ENCODE data around the gene TNS3.
A peak's percentile ranks its signal among the peaks of the same experiment; 100 is the strongest.

TNS3 gene

DNA sequence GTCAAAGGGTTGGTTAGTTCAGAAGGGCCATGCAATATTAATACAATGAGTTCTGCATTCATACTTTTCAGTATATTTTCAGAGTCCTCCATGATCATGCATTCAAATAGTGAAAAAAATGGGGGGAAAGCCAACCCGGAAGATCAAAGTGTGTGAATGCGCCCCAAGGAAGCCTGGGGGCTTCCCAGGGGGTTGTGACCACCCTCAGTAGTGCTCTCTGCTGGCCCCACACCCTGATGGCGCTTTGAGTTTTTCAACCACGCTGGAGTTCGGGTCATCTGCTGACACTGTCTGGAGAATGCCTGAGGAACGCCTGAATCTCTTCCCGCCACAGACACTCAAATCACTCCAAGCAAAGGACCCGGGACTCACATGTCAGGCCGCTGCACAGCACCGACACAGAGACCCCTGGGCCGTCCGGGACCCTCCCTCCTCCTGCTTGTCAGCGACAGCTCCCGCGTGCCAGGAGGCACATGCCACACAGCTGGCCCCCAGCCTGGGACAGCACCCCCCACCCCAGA, 1.0 kb downstream of the TNS3 start:
- no peak for DNase-seq

GRCh38 chr7:47580175-47580706, 1.7 kb downstream of the TNS3 start:
- DNase-seq, result no peak

GRCh38 chr7:47579458-47579857, 2.5 kb downstream of the TNS3 start:
- no peak for DNase-seq

GRCh38 chr7:47578579-47579270, 3.2 kb downstream of the TNS3 start:
- DNase-seq, result no peak

GRCh38 chr7:47577321-47577919, 4.5 kb downstream of the TNS3 start:
- DNase-seq, result no peak

- DNase-seq, result no peak
Observed at GRCh38 chr7:47576866-47577306, 5.0 kb downstream of the TNS3 start.

DNA sequence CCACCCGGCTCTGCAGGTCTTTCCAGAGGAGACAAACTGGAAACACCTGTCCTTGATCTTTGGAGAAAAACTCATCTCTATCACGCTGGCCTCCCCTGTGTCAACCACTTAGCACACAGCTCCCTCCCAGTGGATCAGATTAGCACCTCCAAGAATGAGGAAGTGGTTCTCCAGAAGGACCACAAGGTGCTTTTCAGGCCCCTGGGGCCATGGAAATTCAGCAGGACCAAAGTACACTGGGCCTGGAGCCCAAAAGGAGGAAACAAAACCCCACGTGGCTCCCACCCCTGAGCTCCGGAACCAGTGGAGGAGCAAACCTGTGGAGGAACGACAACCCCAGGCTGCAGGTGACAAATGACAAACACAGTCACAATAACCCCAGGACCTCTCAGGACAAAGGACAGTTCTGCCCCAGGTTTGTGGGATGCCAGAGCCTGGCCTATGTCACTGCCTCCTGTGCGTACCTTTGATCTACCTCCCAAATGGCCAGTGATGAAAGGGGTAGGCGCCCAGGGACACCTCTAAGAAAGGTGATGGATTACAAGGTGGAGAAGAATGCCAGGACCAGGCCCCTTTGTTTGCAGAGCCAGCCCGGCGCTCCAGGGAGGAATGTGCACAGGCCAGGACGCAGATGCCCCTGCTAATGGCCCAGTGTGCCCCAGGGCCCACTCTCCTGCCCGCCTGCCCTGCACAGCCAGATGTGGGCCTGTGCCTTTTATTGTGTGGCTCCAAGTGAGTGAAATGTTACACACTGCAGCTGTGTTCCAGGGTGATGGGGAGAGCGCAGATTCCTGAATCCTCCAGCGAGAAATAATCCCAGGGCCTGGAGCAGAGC, 5.7 kb downstream of the TNS3 start:
- DNase-seq, result no peak

DNA sequence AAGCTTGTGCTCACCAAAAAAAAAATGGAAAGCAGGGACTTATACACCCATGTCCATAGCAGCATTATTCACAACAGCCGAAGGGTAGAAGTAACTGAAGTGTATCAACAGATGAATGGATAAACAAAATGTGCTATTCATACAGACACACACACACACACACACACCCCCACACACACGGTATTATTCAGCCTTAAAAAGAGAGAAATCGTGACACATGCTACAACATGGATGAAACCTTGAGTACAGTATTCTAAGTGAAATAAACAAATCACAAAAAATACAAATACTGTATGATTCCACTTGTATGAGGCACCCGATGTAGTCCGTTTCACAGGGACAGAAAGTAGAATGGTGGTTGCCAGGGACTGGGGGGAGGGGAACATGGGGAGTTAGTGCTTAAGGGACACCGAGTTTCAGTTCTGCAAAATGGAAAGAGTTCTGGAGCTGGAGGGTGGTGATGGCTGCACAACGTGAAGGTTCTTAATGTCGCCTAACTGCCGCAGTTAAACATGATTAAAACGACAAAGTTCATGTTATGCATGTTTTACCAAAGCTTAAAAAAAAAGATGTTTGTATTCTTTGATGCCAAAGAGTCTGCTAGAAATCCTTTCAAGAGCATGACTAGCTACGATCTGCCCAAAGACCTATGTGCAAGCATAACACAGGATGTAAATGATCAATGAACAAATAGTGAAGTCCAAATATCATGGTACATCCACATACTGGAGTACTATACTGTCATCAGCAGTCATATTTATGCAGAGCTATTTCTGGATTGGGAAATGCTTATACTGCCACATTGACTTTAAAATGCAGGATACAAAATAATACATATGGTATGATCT, 7.2 kb downstream of the TNS3 start:
- peak; percentile 76 for DNase-seq

GRCh38 chr7:47573758-47574481, 8.0 kb downstream of the TNS3 start:
- peak; percentile 87 for DNase-seq

DNA sequence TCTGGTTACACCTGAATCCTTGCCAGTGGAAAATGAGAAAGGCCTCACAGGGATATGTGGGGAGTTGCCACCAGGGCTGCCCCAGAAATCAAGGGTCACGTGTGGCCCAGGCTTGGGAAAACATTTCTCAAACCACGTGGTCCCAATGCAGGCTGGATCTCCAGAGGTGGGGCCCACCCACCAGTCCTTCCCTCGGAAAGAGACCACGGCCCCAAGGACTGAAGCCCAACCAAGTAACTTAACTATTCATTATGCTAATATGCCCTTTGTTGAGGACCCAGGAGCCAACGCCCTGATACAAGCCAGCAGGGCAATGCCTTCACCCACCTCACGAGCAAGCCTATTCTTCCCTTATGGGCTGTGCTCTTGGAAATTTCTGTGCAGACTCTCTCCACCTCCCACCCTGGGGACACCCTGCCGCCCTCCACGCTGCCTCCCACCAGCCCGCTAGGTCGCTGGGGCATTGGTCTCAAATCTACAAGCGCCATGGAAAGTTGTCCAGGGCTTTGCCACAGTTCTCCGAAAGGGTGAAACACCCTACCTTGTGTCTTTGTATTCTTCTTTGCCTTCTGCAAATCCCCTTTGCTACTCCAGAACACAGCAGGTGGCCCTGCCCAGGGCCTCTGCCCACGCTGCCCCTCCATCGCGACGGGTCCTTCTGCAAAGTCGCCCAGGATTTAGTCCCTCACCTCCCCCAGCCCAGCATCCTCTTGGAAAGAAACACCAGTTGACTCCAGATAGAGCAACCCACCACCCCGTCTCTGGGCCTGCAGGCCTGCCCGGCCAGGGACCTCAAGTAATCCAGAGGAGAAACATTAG, 8.8 kb downstream of the TNS3 start:
- no peak for DNase-seq

DNA sequence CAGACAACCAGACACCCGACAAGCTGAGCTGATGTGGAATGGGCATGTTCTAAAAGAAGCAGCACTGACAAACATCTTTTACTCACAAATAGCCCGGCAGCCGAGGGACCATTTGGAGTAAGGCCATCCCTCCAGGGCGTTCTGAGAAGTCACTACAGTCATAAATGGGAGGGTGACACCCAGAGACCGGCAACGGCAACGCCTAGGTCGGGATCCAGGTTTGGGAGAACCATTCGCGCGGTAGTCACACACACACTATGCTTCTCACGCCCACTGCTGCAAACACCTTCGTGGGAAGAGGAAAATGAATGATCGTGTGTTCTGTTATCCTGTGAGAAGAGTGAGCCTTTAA, 9.8 kb downstream of the TNS3 start:
- no peak for DNase-seq

DNA sequence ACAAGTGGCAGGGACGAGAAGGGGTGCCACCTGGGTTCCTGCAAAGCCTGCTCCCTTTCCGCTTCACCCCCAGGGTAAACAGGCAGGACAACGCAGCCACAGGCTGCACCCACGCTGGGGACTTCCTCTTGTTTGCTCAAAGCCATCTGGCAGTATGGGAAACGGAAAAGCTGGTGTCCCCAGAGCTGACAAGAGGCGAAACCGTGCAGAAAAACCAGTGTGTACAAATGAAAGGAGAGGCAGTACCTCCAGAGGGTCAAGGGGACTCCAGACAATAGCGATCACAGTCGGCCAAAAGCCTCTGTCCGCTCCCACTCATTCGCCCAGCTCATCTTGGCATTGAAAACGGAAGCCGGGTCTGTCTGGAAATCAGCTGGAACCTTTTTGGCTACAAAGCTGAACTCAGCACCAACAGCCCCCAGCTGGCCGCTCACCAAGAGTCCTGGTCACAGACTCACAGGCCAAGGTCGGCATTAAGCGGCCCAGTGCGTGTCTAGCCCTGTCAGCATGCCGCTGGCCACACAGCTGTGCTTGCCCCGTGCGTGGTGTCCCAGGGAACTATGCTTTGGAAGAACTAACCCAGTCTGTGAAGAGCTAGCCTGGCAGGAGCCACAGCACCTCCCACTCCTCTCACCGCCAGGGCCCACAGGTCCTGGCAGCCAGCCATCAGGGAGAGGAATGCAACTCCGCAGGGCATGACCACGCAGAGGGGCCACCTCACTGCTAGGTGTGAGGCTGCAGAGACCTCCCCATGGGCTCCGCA, 10.4 kb downstream of the TNS3 start:
- DNase-seq, result peak; percentile 83

GRCh38 chr7:47570649-47571050, 11.3 kb downstream of the TNS3 start:
- no peak for DNase-seq

- no peak for DNase-seq
Observed at GRCh38 chr7:47568547-47568946, 13.4 kb downstream of the TNS3 start.

DNA sequence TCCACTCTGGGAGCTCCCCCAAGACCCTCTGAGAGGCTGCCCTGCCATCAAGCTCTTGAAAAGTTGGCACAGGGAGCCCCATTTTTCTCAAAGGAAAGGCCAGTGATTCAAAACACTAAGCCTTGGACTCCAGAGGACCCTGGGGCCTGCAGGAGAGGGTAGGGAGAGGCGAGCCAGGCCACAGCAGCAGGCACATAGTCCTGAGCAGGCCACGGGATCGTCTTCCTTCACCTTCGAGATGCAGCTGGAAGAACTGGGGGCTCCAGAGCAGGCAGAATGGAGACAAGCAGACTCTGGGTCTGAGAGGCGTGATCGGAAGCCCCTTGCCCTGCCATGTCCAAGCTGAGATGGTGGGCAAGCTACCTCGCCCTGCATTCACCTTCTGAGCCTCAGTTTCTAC, 13.9 kb downstream of the TNS3 start:
- no peak for DNase-seq

- no peak for DNase-seq
Observed at GRCh38 chr7:47565640-47566250, 16.2 kb downstream of the TNS3 start.

- no peak for DNase-seq
Observed at GRCh38 chr7:47563521-47563920, 18.4 kb downstream of the TNS3 start.

DNA sequence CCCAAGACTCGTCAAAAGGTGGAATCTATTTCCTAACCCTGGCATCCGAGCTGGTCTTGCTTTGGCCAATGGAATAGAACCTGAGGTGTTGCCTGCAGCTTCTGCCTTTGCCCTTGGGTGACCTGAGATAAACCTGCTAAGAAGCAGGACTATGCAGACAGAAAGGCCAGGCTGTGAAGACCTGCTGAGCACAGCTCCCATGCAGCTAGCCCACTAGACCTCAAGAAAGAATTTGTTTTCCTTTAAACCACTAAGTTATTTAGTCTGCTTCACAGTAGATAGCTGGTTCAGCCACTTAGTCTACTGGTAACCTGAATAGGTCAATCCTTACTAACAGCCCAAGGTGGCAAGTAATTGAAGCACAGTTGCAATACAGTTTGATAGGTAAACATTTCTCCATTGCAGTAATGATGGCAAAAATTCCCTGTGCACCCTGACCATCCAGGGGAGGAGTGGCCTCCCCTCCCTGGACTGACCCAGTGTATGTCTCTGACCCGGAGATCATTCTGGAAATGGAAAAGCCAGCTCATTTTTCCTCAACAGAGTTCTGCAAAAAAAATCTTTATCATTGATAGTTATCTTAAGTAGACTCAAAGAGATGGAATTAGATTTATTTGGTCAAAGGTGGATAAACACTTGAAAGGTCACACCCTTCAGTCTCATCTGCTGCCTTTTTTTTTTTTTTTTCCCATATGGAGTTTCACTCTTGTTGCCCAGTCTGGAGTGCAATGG, 20.0 kb downstream of the TNS3 start:
- DNase-seq, result peak; percentile 40
